GM21825 (cell line): ENCODE measurements around the gene GALNT17.

Experiments
- ATAC-seq: cut with Tn5 transposase; IDR thresholded peaks from one replicate; pipeline ENCODE4 v1.9.1; 2021; ENCODE audit warnings: mild to moderate bottlenecking, moderate library complexity; ENCODE audit not compliant: unreplicated experiment

GALNT17 gene

DNA sequence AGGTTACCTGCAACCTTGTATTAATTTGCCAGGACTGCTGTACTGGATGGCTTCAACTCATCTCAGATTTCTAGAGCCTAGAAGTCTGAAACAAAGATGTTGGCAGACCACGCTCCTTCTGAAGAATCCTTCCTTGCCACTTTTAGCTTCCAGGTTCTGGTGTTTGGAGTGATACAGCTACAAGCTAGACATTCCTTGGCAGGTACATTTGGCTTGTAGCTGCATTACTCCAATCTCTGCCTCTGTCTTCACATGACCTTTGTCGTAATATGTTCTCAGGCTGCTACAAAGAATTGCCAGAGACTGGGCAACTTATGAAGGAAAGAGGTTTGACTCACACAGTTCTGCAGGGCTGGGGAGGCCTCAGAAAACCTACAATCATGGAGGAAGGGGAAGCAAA, 146.3 kb downstream of the GALNT17 start:
- no peak for ATAC-seq

DNA sequence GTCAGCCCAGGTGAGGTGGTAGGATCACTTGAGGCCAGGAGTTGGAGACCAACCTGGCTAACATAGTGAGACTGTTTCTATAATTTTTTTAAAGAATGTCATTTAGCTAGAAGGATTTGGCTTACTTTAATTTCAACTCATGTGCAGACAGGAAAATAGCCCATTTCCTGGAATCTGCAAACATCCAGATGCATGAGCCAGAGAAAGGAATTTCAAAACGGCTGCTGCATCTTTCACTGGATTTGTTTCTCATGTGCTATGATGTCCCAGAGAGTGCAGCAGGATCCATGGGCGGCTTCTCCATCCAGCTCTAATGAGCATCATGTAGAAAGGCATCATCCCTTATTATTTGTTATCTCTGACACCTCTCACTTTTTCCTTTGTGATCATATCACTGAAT, 149.3 kb downstream of the GALNT17 start:
- no peak for ATAC-seq

DNA sequence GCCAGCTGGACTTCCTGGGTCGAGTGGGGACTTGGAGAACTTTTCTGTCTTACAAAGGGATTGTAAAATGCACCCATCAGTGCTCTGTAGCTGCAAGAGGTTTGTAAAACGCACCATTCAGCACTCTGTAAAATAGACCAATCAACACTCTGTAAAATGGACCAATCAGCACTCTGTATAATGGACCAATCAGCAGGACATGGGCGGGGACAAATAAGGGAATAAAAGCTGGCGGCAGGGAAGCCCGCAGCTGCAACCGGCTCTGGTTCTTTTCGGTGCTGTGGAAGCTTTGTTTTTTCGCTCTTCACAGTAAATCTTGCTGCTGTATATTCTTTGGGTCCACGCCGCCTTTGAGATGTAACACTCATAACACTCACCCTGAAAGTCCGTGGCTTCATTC, 151.9 kb downstream of the GALNT17 start:
- no peak for ATAC-seq

DNA sequence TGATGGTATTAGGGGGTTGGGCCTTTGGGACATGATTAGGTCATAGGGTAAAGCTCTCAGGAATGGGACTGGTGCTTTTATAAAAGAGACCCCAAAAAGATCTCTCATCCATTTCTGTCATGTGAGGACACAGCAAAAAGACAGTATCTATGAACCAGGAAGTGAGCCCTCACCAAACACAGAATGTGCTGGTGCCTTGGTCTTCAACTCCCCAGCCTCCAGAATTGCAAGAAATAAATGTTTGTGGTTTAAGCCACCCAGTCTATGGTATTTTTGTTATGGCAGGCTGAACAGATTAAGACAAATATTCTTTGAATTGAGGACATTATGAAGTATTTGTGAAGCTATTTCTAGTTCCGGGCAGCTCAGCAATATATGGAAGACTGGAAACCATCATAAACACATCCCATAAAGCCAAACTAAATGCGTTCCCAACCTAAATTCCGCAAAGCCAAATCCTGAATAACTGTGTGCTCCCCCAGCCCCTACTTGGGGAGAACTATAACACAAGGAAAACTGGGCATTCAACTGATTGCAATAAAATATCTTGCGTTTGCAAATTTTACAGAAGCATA, 153.7 kb downstream of the GALNT17 start:
- no peak for ATAC-seq

DNA sequence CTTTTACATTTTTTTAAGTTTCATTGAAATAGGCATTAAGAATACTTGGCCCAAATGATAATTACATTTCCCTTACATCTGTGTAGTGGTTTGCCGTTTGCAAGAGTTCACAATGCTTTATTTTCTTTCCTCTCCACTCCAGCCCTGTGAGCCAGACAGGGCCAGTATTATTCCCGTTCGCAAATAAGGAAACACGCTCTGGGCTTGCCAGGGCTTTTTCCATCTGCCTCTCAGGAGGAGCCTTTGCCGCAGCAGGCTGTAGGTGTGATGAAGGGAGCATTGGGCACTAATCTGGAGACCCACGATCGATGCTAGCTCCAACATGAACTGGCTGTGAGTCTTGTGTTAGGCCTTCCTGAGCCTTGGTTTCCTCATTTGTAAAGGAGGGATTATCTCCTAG, 154.4 kb downstream of the GALNT17 start:
- ATAC-seq, result no peak

GRCh38 chr7:71286924-71287323, 155.0 kb downstream of the GALNT17 start:
- no peak for ATAC-seq

DNA sequence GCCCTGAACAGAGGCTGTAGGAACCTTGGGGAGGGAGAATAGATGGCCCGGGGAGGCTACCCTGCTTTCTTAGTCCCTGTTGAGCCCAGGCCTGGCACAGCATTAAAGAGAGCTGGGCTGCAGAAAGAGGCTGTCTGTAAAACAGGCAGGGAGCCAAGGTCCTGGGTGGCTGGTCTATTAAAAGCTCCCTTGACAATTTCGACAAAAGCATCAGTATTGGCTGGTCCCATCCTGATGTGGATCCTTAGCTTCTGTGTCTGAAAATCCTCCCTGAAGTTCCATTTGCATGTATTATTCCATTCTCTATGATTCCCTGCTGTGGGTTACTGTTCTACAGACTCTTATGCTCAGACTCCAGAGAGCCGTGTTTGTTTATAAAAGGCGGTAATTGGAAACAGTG, 158.5 kb downstream of the GALNT17 start:
- ATAC-seq, result no peak

DNA sequence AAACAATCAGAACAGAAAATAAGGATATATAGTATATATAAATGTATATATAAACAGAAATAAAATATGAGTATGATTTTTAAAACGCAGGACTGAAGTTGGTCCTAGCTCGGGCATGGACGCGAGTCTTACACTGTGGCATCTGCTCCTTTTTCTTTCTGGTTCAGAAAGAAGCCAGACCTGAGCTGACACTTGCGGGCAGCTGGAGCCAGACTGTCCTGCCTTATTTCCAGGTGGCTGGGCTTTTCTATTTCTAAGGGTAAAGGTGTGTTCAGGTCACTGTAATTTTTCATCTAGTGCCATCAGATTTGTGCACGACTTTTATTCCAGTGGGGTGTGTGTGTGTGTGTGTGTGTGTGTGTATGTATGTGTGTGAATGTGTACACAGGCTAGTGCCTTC, 166.4 kb downstream of the GALNT17 start:
- no peak for ATAC-seq

DNA sequence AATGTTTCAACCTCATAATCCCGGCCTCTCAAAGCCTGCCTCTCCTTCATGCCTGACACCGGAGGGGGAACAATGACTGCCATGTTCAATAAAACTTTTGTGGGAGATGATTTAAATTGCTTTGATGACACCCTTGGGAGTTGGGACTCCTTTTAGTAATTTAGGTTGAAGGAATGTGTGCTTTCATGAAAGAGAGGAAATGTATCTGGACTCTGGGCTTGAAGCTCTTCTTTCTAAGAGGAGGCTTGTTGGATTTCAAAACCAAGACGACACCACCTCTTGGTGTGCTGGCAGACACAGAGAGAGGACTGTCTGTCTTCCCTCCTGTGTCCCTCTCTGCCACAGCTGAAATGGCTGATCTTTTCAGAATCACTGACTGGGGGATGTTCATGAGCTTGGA, 168.1 kb downstream of the GALNT17 start:
- ATAC-seq, result no peak

DNA sequence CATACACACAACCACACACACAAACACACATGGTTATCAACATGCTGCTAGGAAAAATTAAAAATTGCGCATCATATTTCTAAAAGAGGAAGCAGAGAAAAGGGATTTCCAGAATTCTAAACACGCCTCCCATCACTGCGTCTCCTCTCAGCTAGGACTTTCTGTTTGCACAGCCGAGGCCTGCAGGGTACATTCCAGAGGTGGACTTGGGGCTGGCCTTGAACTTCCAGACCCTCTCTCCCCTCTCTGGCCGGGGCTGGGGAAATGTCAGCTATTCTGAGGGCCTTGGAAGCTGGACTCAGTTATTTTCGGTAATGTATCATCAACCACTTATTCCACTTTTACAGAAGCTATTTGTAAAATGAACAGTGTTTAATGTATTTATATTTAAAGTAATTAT, 168.7 kb downstream of the GALNT17 start:
- ATAC-seq, result no peak

- no peak for ATAC-seq
Observed at GRCh38 chr7:71301167-71301566, 169.2 kb downstream of the GALNT17 start.

GRCh38 chr7:71303566-71303965, 171.6 kb downstream of the GALNT17 start:
- no peak for ATAC-seq

DNA sequence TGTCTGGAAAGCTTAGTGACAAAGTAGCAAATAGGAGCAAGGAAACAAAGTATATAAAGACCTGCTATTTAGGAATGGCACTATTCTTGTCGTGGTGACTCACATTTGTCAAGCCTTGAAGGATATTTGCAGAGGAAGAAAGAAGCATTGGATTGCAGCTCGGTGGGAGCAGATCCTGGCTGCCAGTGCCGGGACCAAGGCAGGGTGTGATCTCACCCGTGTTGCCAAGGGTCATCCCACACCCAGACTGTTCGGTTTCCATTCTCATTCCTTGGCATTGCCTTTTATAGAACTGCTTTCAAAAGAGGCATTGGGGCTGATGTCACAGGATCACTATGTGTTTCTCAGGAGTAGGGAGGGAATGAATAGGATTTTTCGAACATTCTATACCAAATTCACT, 176.2 kb downstream of the GALNT17 start:
- ATAC-seq, result no peak

GRCh38 chr7:71311576-71311975, 179.6 kb downstream of the GALNT17 start:
- ATAC-seq, result no peak

- no peak for ATAC-seq
Observed at GRCh38 chr7:71312755-71313490, 181.0 kb downstream of the GALNT17 start.

DNA sequence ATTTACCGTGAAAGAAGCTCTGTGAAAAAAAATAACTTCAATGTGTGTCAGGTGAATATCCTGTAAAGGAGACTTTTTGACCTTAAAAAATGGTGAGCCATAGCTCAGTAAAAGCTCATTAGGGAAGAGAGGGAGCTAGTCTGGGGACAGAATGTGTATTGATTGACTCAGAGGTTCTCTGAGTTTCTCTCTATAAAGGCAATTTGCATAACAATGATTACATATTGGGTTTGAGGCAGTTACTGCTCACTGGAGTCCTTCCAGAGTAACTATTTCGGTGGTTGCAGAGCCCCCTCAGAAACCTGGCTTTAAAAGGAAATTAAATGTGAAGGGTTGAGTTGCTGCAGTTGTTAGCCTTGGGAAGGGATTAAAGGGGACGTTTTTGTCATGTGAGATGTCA, 181.6 kb downstream of the GALNT17 start:
- no peak for ATAC-seq

- ATAC-seq, result no peak
Observed at GRCh38 chr7:71320916-71321315, 189.0 kb downstream of the GALNT17 start.

GRCh38 chr7:71322201-71322600, 190.3 kb downstream of the GALNT17 start:
- ATAC-seq, result no peak

GRCh38 chr7:71323726-71324125, 191.8 kb downstream of the GALNT17 start:
- no peak for ATAC-seq

DNA sequence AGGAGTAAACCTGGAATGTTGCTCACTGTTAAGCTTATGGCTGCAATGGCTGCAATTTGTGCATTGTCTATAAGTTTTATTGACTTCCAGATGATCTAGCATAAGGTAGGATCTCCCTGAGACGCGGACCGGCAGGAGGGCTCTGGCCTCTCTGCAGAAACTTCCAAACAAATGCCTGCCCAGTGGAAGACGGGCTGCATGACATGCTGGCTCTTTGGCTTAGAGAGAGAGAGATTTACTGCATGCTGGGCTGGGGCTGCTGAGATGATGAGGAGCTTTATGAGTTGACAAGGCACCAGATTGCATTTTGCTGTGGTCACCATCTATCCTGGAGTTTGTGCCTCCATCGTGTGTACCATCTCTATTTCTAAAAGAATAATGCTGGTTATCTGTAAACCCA, 193.2 kb downstream of the GALNT17 start:
- no peak for ATAC-seq

- no peak for ATAC-seq
Observed at GRCh38 chr7:71326595-71326994, 194.7 kb downstream of the GALNT17 start.

DNA sequence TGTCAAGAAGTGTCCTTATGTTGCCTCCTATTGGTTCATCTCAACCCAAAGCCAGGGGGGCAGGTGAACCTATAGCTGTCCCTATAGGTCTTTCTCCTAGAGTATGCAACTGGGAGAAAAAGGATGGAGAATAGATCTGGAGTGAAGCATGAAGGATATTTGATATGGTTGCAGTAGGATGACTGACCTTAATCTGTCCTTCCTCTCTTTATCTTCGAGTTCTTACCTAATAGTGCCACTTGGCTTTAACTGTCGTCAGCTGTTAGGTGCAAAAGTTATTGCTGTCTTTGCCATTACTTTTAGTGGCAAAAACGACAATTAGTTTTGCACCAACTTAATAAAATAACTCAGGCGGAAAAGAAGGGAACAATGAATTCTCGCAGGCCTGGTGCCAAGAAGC, 196.0 kb downstream of the GALNT17 start:
- no peak for ATAC-seq
